Activated naive CD8-positive, alpha-beta T cell treated with anti-CD3 and anti-CD28 coated beads, Interleukin-2, amount 10 ng/mL, durations not matched to agents 7 days and 5 days (primary cell): Measurements from ENCODE around the gene LIPK. TPM values are rescaled to one million over a fixed set of nuclear protein-coding genes. Genes with fewer than 3 reads are reported as not detected.
A peak's percentile ranks its signal among the peaks of the same experiment; 100 is the strongest.

Experiments used
- ATAC-seq: fragments of 150-1000 bp; cut with Tn5 transposase; one replicate; pipeline ENCODE4 v1.10.0; 2021; ENCODE audit warnings: low read depth, moderate library complexity
- POLR2A ChIA-PET: fragments of 350-600 bp; sonication (Branson Sonifier 250); formaldehyde crosslinking; loops from one replicate; lab custom pipeline; 2021; ENCODE audit warnings: antibody characterized with exemption; lab: Charles Lee
- DNase-seq: peaks from one replicate; pipeline ENCODE4 v3.0.0; 2021
- H3K27ac Mint-ChIP-seq: one replicate; pipeline ENCODE4 v1.8.0; 2022; ENCODE audit warnings: mild to moderate bottlenecking, mixed read lengths
- H3K27me3 Mint-ChIP-seq: one replicate; pipeline ENCODE4 v1.8.0; 2022; ENCODE audit warnings: mild to moderate bottlenecking, moderate library complexity, mixed read lengths
- H3K36me3 Mint-ChIP-seq: one replicate; pipeline ENCODE4 v1.8.0; 2021; ENCODE audit warnings: mild to moderate bottlenecking, mixed read lengths
- H3K4me1 Mint-ChIP-seq: one replicate; pipeline ENCODE4 v1.8.0; 2021; ENCODE audit warnings: mixed read lengths
- H3K4me3 Mint-ChIP-seq: one replicate; pipeline ENCODE4 v1.8.0; 2022; ENCODE audit warnings: mild to moderate bottlenecking, moderate library complexity, mixed read lengths
- H3K9me3 Mint-ChIP-seq: one replicate; pipeline ENCODE4 v1.8.0; 2021; ENCODE audit warnings: mixed read lengths
- total RNA-seq, 2 experiments: library from RNA; stranded (reverse); gene quantifications; one replicate each; pipeline ENCODE4 v1.2.3, GENCODE V29; 2021

LIPK gene
- total RNA-seq, 2 experiments from 2014 or later: not detected

DNA sequence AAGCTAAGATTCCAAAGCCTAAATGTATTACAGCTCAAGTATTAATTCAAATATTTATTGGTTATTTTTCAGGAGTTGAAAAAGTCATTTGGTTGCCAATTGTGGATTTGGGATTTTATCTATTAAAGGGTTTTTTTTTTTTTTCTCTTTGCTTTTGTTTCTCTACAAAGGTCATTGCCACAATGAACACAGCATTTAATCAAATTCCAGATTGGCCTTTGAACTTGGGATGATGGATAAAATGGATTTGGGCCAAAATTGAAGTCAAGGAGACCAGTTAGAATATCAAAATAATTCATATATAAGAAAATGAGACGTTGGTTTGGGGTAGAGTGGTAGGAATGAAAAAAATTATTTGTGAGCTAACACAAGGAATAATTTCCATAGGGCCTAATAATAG lies 63.3 kb downstream of the LIPK start:
- POLR2A ChIA-PET: no interaction called here
- no peak for ATAC-seq
- peaks cover 17% of the 10 kb centered on the region for H3K27me3 Mint-ChIP-seq
- H3K27ac Mint-ChIP-seq: no peak overlapping the region
- H3K4me1 Mint-ChIP-seq: no peaks in the 10 kb centered on the region
- DNase-seq: no peak
- no peaks in the 10 kb centered on the region for H3K36me3 Mint-ChIP-seq
- H3K4me3 Mint-ChIP-seq: no peak overlapping the region
- H3K9me3 Mint-ChIP-seq: peaks cover 2% of the 10 kb centered on the region

DNA sequence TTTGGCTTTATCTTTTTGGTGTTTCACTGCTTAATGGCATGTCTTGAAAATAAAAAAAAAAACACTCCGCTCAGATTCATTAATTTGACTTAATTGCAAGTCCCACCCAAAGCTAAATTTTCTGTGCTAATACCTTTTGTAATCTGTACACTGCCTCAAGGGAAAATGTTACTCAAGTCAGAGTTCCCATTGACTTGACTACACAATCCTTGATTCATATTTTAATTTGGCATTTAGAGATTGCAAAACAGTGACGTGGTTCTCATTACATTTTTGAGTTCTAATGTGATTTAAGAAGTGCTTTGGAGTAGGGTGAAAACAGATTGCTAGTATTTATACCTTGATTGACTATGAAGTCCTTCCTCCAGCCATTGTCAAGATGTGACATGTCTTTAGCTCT lies 75.2 kb downstream of the LIPK start:
- H3K4me1 Mint-ChIP-seq: peaks cover 1% of the 10 kb centered on the region
- H3K9me3 Mint-ChIP-seq: peaks cover 1% of the 10 kb centered on the region
- ATAC-seq (no peak), DNase-seq (no peak)
- H3K4me3 Mint-ChIP-seq: no peak overlapping the region
- POLR2A ChIA-PET: interaction anchor here (0.6 kb wide), 1 partner anchor 16 kb away, joined by 3 read pairs; no protein-coding TSS in a partner anchor
- H3K27ac Mint-ChIP-seq: no peak overlapping the region
- H3K36me3 Mint-ChIP-seq: no peaks in the 10 kb centered on the region
- peaks cover 12% of the 10 kb centered on the region for H3K27me3 Mint-ChIP-seq

DNA sequence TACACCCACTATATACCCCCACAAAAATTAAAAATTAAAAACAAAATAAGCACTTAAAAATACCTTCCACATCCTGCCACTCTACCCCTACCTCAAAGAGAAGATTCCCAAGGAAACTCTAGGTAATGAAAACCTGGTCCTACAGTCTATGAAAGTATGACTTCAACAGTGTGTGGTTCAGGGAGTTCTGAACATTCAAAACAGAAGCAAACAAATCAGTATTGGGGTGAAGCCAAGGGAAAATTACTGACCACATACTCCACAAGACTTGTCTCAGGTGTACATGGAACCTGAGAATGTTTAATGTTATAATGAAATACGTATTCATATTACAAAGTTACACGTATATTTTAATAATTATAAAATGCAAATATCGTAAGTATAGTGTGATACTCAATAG lies 76.2 kb downstream of the LIPK start:
- Mint-ChIP-seq H3K27ac (no peak overlapping the region), H3K9me3 (no peaks in the 10 kb centered on the region), H3K36me3 (no peaks in the 10 kb centered on the region), H3K4me3 (no peak overlapping the region), H3K4me1 (no peaks in the 10 kb centered on the region), H3K27me3 (peaks cover 12% of the 10 kb centered on the region)
- POLR2A ChIA-PET: no interaction called here
- DNase-seq (no peak), ATAC-seq (no peak)

DNA sequence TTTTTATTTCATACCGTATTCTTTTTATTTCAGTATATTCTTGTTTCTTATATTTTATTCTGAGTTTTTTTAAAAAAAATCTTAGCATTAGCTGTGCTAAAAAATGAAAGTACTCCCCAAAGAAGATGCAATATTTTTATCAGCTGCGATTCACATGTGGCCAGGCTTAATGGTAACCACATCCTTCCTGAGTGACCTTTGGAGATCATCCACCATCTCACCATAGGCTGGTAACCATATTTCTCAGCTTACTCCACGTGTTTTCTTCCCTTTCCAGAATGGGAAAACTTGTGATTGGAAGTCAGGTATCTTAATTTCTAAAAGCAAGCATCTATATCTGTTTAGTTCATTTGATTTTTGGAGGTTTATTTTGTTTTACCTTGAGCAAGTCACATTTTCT lies 77.7 kb downstream of the LIPK start:
- no peaks in the 10 kb centered on the region for H3K4me1 Mint-ChIP-seq
- H3K27me3 Mint-ChIP-seq: peaks cover 6% of the 10 kb centered on the region
- POLR2A ChIA-PET: no interaction called here
- H3K4me3 Mint-ChIP-seq: no peak overlapping the region
- no peaks in the 10 kb centered on the region for H3K36me3 Mint-ChIP-seq
- H3K27ac Mint-ChIP-seq: no peak overlapping the region
- ATAC-seq (no peak), DNase-seq (no peak)
- H3K9me3 Mint-ChIP-seq: no peaks in the 10 kb centered on the region

DNA sequence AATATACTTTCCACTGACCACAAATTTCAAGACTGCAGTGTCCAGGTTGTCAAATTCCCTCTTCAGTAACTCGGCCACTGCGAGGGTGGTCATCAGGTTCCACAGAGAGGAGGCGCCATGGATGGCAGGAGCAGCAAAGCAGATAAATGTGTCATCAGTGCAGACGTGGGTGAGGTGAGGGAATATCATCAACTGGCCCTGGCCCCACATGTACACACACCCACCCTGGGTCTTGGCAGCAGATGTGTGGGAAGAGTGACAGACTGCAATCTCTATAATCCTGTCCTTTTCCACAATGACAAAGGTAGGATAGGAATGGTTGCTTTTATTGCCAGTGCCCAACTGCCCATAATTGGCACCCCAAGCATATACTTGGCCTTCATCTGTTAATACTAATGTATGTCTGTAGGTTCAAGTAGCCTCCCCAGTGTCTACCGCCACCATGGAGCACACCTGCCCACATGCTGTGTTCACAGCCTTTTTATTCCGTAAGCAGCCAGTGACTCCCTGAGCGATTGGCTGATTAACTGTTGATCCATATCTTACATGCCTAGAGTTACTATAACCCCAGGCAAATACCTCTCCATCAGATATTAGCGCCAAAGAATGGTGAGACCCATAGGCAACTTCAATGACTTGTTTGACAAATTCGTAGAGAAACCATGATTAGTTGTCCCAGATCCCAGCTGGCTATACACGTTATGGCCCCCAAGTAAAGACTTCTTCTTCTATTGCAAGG lies 80.2 kb downstream of the LIPK start:
- POLR2A ChIA-PET: no interaction called here
- Mint-ChIP-seq H3K27ac (no peak overlapping the region), H3K4me1 (no peaks in the 10 kb centered on the region), H3K9me3 (no peaks in the 10 kb centered on the region), H3K4me3 (no peak overlapping the region), H3K36me3 (no peaks in the 10 kb centered on the region), H3K27me3 (peaks cover 6% of the 10 kb centered on the region)
- ATAC-seq: no peak
- DNase-seq: no peak

DNA sequence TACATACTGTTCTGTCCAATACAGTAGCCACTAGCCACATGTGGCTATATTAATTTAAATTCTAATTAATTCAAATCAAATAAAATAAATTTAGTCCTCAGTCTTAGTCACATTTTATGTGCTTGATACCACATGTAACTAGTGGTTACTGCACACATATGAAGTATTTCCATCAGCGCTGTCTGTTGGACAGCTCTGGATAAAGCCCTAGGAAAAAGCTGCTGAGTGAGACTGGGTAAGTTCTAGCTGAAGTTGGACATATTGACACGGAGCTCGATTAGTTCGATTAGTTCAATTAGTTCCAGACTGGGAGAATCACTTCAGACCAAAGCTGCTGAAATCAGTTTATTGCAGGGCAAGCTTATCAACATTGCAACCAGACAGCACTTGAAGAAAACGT lies 81.4 kb downstream of the LIPK start:
- Mint-ChIP-seq H3K9me3 (no peaks in the 10 kb centered on the region), H3K4me1 (no peaks in the 10 kb centered on the region), H3K27ac (no peak overlapping the region), H3K27me3 (peaks cover 6% of the 10 kb centered on the region), H3K4me3 (no peak overlapping the region), H3K36me3 (no peaks in the 10 kb centered on the region)
- POLR2A ChIA-PET: interaction anchor here (0.5 kb wide), 1 partner anchor 144 kb away, joined by 4 read pairs; no protein-coding TSS in a partner anchor
- ATAC-seq: no peak
- DNase-seq: no peak

DNA sequence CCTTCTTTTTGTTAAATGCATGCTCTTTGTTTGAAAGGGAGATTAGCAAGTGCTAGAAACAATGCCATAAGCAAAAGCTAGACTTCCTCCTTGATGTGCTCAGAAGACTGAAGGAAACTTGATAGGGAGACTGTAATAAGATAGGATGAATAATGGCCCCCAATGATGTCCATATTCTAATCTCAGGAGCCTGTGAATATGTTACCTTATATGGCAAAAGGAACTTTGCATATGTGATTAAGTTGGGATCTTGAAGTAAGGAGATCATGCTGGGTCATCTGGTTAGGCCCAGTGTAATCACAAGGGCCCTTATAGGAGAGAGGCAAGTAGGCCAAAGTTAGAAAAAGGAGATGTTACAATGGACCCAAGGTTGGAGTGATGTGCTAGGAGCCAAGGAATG lies 82.9 kb downstream of the LIPK start:
- Mint-ChIP-seq H3K4me3 (no peak overlapping the region), H3K4me1 (peaks cover 10% of the 10 kb centered on the region), H3K27me3 (peaks cover 2% of the 10 kb centered on the region), H3K27ac (no peak overlapping the region), H3K9me3 (no peaks in the 10 kb centered on the region), H3K36me3 (no peaks in the 10 kb centered on the region)
- ATAC-seq (no peak), DNase-seq (no peak)
- POLR2A ChIA-PET: no interaction called here

DNA sequence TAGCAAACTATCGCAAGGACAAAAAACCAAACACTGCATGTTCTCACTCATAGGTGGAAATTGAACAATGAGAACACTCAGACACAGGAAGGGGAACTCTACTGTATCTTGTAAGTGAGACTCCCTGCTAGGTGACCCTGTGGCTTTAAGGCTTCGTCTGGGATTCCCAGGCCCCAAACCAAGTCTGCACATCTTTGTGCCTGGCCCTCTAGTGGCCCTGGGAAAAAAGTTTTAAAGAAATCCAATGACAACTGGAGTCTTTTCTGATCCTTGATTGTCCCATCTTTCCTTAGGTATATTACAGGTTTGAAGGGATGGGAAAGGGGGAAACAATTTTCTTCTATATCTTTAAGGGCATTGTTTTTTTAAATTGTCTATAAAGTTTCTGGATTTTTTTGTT lies 85.9 kb downstream of the LIPK start:
- Mint-ChIP-seq H3K36me3 (no peaks in the 10 kb centered on the region), H3K9me3 (no peaks in the 10 kb centered on the region), H3K27ac (no peak overlapping the region), H3K4me3 (no peak overlapping the region), H3K4me1 (peaks cover 15% of the 10 kb centered on the region), H3K27me3 (no peaks in the 10 kb centered on the region)
- POLR2A ChIA-PET: no interaction called here
- no peak for ATAC-seq
- DNase-seq: no peak

DNA sequence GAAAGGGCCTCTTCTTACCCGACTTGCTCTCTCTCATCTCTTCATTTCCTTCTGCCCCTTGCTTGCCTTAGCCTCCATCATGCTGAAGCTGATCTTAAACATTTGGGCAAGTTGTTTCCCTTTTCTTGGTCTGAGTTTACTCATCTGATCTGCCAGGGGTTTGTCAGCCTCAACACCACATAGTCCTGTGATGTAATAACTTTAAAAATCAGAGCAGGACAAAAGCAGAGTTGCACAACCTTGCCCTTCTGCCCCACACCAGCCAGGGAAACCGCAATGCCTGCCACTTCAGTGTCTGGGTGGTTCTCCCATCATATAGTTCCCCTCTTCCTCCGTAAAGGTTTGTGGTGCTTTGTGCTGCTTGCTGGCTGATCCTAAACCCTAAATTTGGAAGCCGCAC lies 86.6 kb downstream of the LIPK start:
- DNase-seq (no peak), ATAC-seq (no peak)
- Mint-ChIP-seq H3K4me3 (no peak overlapping the region), H3K27ac (no peak overlapping the region), H3K9me3 (no peaks in the 10 kb centered on the region), H3K36me3 (no peaks in the 10 kb centered on the region), H3K4me1 (peaks cover 15% of the 10 kb centered on the region), H3K27me3 (no peaks in the 10 kb centered on the region)
- POLR2A ChIA-PET: no interaction called here

DNA sequence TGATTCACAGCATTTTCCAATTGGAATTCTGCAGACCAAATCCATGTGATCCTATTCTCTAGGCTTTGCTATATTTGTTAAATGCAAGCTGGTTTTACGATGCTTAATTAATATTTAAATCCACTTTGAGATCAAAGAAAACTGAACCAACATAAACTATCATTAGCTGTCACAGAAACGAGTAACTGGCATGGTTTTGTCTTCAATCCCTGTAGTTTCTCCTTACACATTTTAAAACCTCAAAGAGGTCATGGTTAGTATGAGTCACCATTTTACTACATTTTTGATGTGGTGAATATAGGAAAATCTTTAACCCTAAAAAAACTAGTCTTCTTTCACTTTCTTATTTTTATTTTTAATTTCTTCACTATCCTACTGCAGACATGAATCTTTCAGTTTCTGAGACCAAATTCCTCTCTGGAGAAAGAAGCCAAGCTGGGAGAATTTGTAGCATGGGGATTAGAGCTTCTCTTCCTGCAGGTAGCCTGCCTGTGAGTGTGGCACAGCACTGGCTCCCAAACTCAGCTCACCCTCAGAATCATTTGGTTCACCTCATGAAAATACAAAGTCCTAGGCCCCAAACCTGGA lies 87.8 kb downstream of the LIPK start:
- H3K9me3 Mint-ChIP-seq: no peaks in the 10 kb centered on the region

DNA sequence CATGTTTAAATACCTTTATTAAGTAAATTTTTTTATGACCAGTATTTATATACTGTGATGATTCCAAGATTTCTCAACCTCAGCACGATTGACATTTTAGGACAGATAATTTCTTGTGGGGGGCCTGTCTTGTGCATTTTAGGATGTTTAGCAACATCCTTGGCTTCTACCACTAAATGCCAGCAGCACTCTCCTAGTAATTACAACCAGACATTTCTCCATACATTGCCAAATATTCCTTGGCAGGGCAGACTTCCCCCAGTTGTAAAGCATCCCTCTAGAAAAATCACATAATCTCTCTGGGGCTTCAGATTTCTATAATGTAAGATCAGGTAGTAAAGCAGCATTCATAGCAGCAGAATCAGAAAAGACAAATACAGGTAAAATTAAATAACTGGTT lies 88.7 kb downstream of the LIPK start:
- no peak for ATAC-seq
- no peak overlapping the region for H3K4me3 Mint-ChIP-seq
- DNase-seq: no peak
- no peaks in the 10 kb centered on the region for H3K36me3 Mint-ChIP-seq
- H3K4me1 Mint-ChIP-seq: peaks cover 15% of the 10 kb centered on the region
- POLR2A ChIA-PET: no interaction called here
- H3K27ac Mint-ChIP-seq: no peak overlapping the region
- no peaks in the 10 kb centered on the region for H3K9me3 Mint-ChIP-seq
- peaks cover 6% of the 10 kb centered on the region for H3K27me3 Mint-ChIP-seq

More for the DNA sequence above, 87.8 kb downstream of the LIPK start:
- ATAC-seq (peak; percentile 70), DNase-seq (no peak)
- H3K27me3 Mint-ChIP-seq: no peaks in the 10 kb centered on the region
- H3K36me3 Mint-ChIP-seq: no peaks in the 10 kb centered on the region
- POLR2A ChIA-PET: no interaction called here
- H3K4me3 Mint-ChIP-seq: peak overlapping the region; percentile 41
- peak overlapping the region; percentile 15 for H3K27ac Mint-ChIP-seq
- H3K4me1 Mint-ChIP-seq: peaks cover 15% of the 10 kb centered on the region

DNA sequence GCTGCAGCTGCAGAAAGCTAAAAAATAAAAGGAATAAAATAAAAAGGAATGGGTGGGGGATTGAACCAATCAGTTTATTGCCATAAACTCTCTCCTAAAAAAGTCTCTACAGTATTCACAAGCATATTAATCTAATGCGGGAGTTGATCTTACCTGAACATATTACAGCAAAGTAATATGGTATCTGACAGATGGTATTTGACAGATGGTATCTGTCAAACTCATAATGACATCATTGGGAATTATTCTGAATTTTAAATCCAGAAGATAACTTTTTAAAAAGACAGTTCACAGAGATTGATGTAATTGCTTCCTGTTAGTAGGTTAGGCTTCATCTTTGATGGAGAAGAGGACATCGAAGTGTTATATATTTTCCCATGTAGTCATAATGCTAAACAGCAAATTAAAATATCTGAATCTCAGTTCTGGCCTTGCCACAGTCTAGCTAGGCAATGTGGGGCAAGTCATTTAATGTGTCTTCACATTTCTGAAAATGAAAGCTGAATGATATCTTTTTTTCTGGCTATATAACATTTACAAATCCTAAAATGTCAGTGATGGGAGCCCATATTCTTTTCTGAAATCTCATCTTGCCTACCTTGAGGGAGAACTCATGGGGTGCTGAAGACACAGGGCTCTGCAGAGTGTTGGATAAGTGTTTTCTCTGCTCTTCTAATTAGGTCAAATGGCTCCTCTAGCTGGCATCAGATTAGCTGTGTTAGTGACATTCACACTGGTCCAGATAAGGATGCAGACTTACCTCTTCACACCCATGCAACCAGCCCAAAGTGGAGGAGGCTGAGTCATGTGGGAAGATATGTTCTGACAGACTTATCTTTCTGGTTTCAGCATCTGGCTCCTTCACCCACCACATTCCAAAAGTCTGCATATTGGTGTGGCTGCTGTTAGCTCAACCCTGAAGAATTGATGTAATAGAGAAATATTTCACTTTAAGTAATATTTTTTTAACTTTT lies 94.4 kb downstream of the LIPK start:
- H3K27ac Mint-ChIP-seq: no peak overlapping the region
- H3K9me3 Mint-ChIP-seq: no peaks in the 10 kb centered on the region
- no peak overlapping the region for H3K4me3 Mint-ChIP-seq
- ATAC-seq: no peak
- no peaks in the 10 kb centered on the region for H3K4me1 Mint-ChIP-seq
- POLR2A ChIA-PET: no interaction called here
- no peaks in the 10 kb centered on the region for H3K36me3 Mint-ChIP-seq
- H3K27me3 Mint-ChIP-seq: peaks cover 6% of the 10 kb centered on the region
- DNase-seq: no peak
